ENCODE measurements around the gene MAP2K4. TPM values are rescaled to one million over a fixed set of nuclear protein-coding genes. Genes with fewer than 3 reads are reported as not detected.

MAP2K4 gene
- total RNA-seq, 4 donors from 2014 or later = 25.2 to 43.0 (median 33.2) TPM

- 81 to 84% methylated on average over 1 of the region's 1 CpG for WGBS, 2 donors
- no peak for DNase-seq
- no peak overlapping the region for H3K27ac ChIP-seq
- H3K36me3 ChIP-seq = no peaks in the 10 kb centered on the region
- TF ChIP-seq POLR2A (IDR thresholded peaks at IDR 0.05) (no peak), CTCF (IDR thresholded peaks at IDR 0.05) (no peak)
- intact Hi-C loops (cut with DNase I) = no loop called here
- H3K27me3 ChIP-seq = no peaks in the 10 kb centered on the region
- peaks cover 0 to 16% (median 0%) of the 10 kb centered on the region in 3 donors for H3K9me3 ChIP-seq
- no peak overlapping the region for H3K4me3 ChIP-seq
- no peaks in the 10 kb centered on the region for H3K4me1 ChIP-seq
These were observed 167.0 kb downstream of the MAP2K4 start for GRCh38 chr17:12187658-12188057.

- Histone ChIP-seq H3K9me3 (peaks cover 0 to 9% (median 0%) of the 10 kb centered on the region in 3 donors), H3K36me3 (no peaks in the 10 kb centered on the region), H3K27ac (no peak overlapping the region), H3K4me1 (no peaks in the 10 kb centered on the region), H3K4me3 (no peak overlapping the region), H3K27me3 (no peaks in the 10 kb centered on the region)
- DNase-seq = no peak
- intact Hi-C loops (cut with DNase I) = no loop called here
- 55 to 77% methylated on average over 3 of the region's 3 CpGs for WGBS, 2 donors
- no peak for TF ChIP-seq CTCF (IDR thresholded peaks at IDR 0.05)
- no peak for TF ChIP-seq POLR2A (IDR thresholded peaks at IDR 0.05)
These were observed 172.6 kb downstream of the MAP2K4 start for GRCh38 chr17:12193144-12193735.

Small RNA genes within 50 kb of the gene (small RNA-seq; reads per million reads assigned to genes)
- 31.8 to 106 (median 63.1) reads per million in 4 donors for gene MIR744
- 0 reads per million in 4 donors for gene RNU11-2P

Other genes with a start within 250 kb of the MAP2K4 start
- 10 to 100 TPM in 1 of 4 donors, 1 to 10 TPM in 3; 4.7 to 10.5 (median 7.5) TPM for gene ZNF18, start 23.4 kb upstream of the MAP2K4 start, total RNA-seq